ENCODE results near the gene PTPA.

DNA sequence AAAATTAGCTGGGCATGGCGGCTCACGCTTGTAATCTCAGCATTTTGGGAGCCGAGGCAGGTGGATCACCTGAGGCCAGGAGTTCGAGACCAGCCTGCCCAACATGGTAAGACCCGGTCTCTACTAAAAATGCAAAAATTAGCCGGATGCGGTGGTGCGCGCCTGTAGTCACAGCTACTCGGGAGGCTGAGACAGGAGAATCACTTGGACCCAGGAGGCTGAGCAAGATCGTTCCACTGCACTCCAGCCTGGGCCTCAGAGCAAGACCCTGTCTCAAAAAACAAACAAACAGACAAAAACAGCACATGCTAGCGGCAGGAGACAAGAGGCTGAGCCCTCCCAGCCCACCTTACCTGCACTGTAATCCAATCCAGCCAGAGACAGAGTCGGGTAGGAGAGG, 31.4 kb upstream of the PTPA start:
- TF ChIP-seq, protein P1, sequence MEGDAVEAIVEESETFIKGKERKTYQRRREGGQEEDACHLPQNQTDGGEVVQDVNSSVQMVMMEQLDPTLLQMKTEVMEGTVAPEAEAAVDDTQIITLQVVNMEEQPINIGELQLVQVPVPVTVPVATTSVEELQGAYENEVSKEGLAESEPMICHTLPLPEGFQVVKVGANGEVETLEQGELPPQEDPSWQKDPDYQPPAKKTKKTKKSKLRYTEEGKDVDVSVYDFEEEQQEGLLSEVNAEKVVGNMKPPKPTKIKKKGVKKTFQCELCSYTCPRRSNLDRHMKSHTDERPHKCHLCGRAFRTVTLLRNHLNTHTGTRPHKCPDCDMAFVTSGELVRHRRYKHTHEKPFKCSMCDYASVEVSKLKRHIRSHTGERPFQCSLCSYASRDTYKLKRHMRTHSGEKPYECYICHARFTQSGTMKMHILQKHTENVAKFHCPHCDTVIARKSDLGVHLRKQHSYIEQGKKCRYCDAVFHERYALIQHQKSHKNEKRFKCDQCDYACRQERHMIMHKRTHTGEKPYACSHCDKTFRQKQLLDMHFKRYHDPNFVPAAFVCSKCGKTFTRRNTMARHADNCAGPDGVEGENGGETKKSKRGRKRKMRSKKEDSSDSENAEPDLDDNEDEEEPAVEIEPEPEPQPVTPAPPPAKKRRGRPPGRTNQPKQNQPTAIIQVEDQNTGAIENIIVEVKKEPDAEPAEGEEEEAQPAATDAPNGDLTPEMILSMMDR (IDR thresholded peaks at IDR 0.05; ENCODE audit: low read depth, low read length) = no peak
- TF ChIP-seq MYC (IDR thresholded peaks at IDR 0.05; ENCODE audit: low read depth, low read length) = no peak
